ENCODE results near the gene HAUS7.
"Not testable (repeated sequence)": the region's sequence is repeated elsewhere in the genome, so short reads cannot be mapped to it uniquely, and the experiment has no call there.

HAUS7 gene

GRCh38 chrX:153408871-153409351 is 61.5 kb downstream of the HAUS7 start:
- no peak for DNase-seq (ENCODE audit: low read depth)

GRCh38 chrX:153408221-153408721 is 62.1 kb downstream of the HAUS7 start:
- DNase-seq (ENCODE audit: low read depth) = no peak

- DNase-seq (ENCODE audit: low read depth) = no peak
Measured at GRCh38 chrX:153407736-153408135, 62.6 kb downstream of the HAUS7 start.

GRCh38 chrX:153406903-153407302 is 63.5 kb downstream of the HAUS7 start:
- no peak for DNase-seq (ENCODE audit: low read depth)

GRCh38 chrX:153406011-153406410 is 64.4 kb downstream of the HAUS7 start:
- no peak for DNase-seq (ENCODE audit: low read depth)

GRCh38 chrX:153405426-153405825 is 65.0 kb downstream of the HAUS7 start:
- DNase-seq (ENCODE audit: low read depth) = no peak

- DNase-seq (ENCODE audit: low read depth) = not testable (repeated sequence)
Measured at GRCh38 chrX:153404333-153404732, 66.0 kb downstream of the HAUS7 start.

- DNase-seq (ENCODE audit: low read depth) = no peak
Measured at GRCh38 chrX:153401133-153401764, 69.1 kb downstream of the HAUS7 start, which contains the start of gene PNMA6E. Gene PNMA6E (minus strand): TSS chrX:153401350. CDS start chrX:153398849, 2,501 bp downstream.

GRCh38 chrX:153400146-153401132 is 69.9 kb downstream of the HAUS7 start:
- DNase-seq (ENCODE audit: low read depth) = no peak

GRCh38 chrX:153398275-153398960 is 72.0 kb downstream of the HAUS7 start:
- DNase-seq (ENCODE audit: low read depth) = no peak
